HepG2 (cell line): Measurements from ENCODE around the gene NEK11. TPM values are rescaled to one million over a fixed set of nuclear protein-coding genes. Genes with fewer than 3 reads are reported as not detected.

ENCODE experiments used
- ATAC-seq: fragments of 200-7000 bp; cut with Tn5 transposase; 3 replicates; pipeline ENCODE4 v1.9.1; 2020; ENCODE audit warnings: mild to moderate bottlenecking, moderate library complexity
- BruUV-seq: library from RNA; stranded (reverse); fragments of 400-500 nt; replicated peaks from 2 replicates; lab custom pipeline; 2021; lab: Mats Ljungman, UMichigan
- CTCF ChIA-PET: fragments of 300-600 bp; formaldehyde crosslinking; extraction: SDS; loops from one replicate; lab custom pipeline; 2021; ENCODE audit warnings: low total read pairs, inconsistent platforms, low intra/inter-chr PET ratio; lab: Yijun Ruan, JAX
- POLR2A ChIA-PET: fragments of 350-600 bp; sonication (Branson Sonifier 250); formaldehyde crosslinking; loops from one replicate; lab custom pipeline; 2020; ENCODE audit warnings: antibody characterized with exemption, inconsistent platforms; lab: Yijun Ruan, JAX
- DNase-seq: peaks from one replicate; pipeline ENCODE4 v3.0.0-alpha.2; 2015; ENCODE audit warnings: low spot score
- FAIRE-seq: peaks from 3 replicates; lab custom pipeline; 2011; peaks lifted over from hg19 to GRCh38; lab: Jason Lieb, UNC
- H2AFZ ChIP-seq: one replicate; pipeline ENCODE4 v1.6.1; 2011; ENCODE audit warnings: low read length, inconsistent platforms
- H3K27ac ChIP-seq: fragments of 300-600 bp; 3 replicates; pipeline ENCODE4 v1.8.0; 2011; ENCODE audit warnings: mixed run types, mild to moderate bottlenecking, mixed read lengths, low read length, inconsistent platforms; ENCODE audit not compliant: insufficient read depth; ENCODE audit errors: extremely low read length
- H3K27me3 ChIP-seq, 2 experiments: fragments of 200-600 bp in 1 of 2; 2 replicates in 1 of 2; 3 replicates in 1 of 2; pipeline versions ENCODE4 v1.6.0 to v1.8.0; 2011; ENCODE audit warnings: low read length in 2 of 2, mild to moderate bottlenecking in 2 of 2, moderate library complexity in 2 of 2, inconsistent platforms in 1 of 2; ENCODE audit not compliant: insufficient read depth in 2 of 2, control insufficient read depth in 1 of 2
- H3K36me3 ChIP-seq, 2 experiments: fragments of 200-600 bp in 1 of 2; replicated peaks in 1 of 2; 2 replicates in 1 of 2; 3 replicates in 1 of 2; pipeline versions ENCODE4 v1.5.1 to v1.8.0; 2011; ENCODE audit warnings: low read length in 2 of 2, inconsistent platforms in 1 of 2; ENCODE audit not compliant: insufficient read depth in 2 of 2, control insufficient read depth in 1 of 2
- H3K4me1 ChIP-seq: 2 replicates; pipeline ENCODE4 v1.5.1; 2012; ENCODE audit warnings: low read length, inconsistent platforms; ENCODE audit not compliant: insufficient read depth
- H3K4me2 ChIP-seq: 2 replicates; pipeline ENCODE4 v1.6.0; 2011; ENCODE audit warnings: low read depth, low read length, inconsistent platforms
- H3K4me3 ChIP-seq, 3 experiments: fragments of 200-600 bp in 1 of 3; sonication (generic), shearing (Covaris generic) in 1 of 3; replicated peaks in 1 of 3; 2 replicates each; pipeline ENCODE4 v1.5.1; 2011 to 2016; ENCODE audit warnings: low read length in 3 of 3, inconsistent platforms in 2 of 3, low read depth in 2 of 3, mild to moderate bottlenecking in 2 of 3, control low read depth in 1 of 3, mixed read lengths in 1 of 3; ENCODE audit not compliant: insufficient read depth in 1 of 3
- H3K79me2 ChIP-seq: one replicate; pipeline ENCODE4 v1.6.1; 2011; ENCODE audit warnings: low read length, inconsistent platforms; ENCODE audit not compliant: insufficient read depth
- H3K9ac ChIP-seq: 2 replicates; pipeline ENCODE4 v1.6.0; 2011; ENCODE audit warnings: mild to moderate bottlenecking, low read depth, low read length, inconsistent platforms; ENCODE audit not compliant: insufficient read depth
- H3K9me3 ChIP-seq: 2 replicates; pipeline ENCODE4 v1.5.1; 2012; ENCODE audit warnings: mild to moderate bottlenecking, low read length
- H4K20me1 ChIP-seq: 2 replicates; pipeline ENCODE4 v1.6.0; 2011; ENCODE audit warnings: inconsistent platforms, mild to moderate bottlenecking, low read length, moderate library complexity; ENCODE audit not compliant: insufficient read depth
- BHLHE40 ChIP-seq: IDR thresholded peaks from 2 replicates; pipeline ENCODE4 v1.6.1; 2011; ENCODE audit warnings: low read length, improper control_type of control experiment
- CBX1 ChIP-seq: IDR thresholded peaks from one replicate; pipeline ENCODE4 v1.6.1; 2016; ENCODE audit warnings: antibody characterized with exemption, low read depth
- CTCF ChIP-seq: sonication (generic); formaldehyde crosslinking; IDR thresholded peaks from 2 replicates; pipeline ENCODE4 v1.5.0; 2020; ENCODE audit warnings: mild to moderate bottlenecking, missing genetic modification reagents, moderate library complexity
- GTF2F1 ChIP-seq: fragments of 150-350 bp; IDR thresholded peaks from 2 replicates; pipeline ENCODE4 v1.6.1; 2014; ENCODE audit warnings: low read length
- TFAP4 ChIP-seq: sonication (generic); IDR thresholded peaks from 2 replicates; pipeline ENCODE4 v1.6.1; 2016; ENCODE audit warnings: low read depth, borderline replicate concordance
- ZNF574 ChIP-seq: sonication (generic); formaldehyde crosslinking; IDR thresholded peaks from 2 replicates; pipeline ENCODE4 v1.4.0; 2020; ENCODE audit warnings: missing genetic modification reagents
- ZSCAN12 ChIP-seq: sonication (generic); formaldehyde crosslinking; IDR thresholded peaks from 2 replicates; pipeline ENCODE4 v1.9.0; 2021; ENCODE audit warnings: mild to moderate bottlenecking, missing genetic modification reagents
- WGBS: methylation state at CpG from one replicate; pipeline ENCODE4 v1.1.6; 2017; ENCODE audit warnings: low lambda C conversion rate; 5-methylcytosine and 5-hydroxymethylcytosine counted together
- in situ Hi-C: cut with HindIII; loops from 2 replicates; pipeline ENCODE4 v1.10.0; 2017; ENCODE audit warnings: low pct_unique_long_range_greater_than_20kb; ENCODE audit not compliant: extremely low pct_ligation_motif_present
- intact Hi-C: fragments of 100-400 bp; cut with micrococcal nuclease; formaldehyde crosslinking; loops from one replicate; pipeline ENCODE4 v1.10.0; 2022; ENCODE audit not compliant: unreplicated experiment
- polyA plus RNA-seq, 8 experiments: library from polyadenylated mRNA; depleted of rRNA in 3 of 8; stranded (reverse) in 7 of 8; unstranded in 1 of 8; fragments of >200 nt; fragmentation: Illumina TruSeq in 4 of 8; extraction: Trizol in 4 of 8; gene quantifications; 2 replicates each; pipeline versions ENCODE4 v1.2.1 to v1.2.3, GENCODE V29; 2011 to 2016; ENCODE audit warnings: low read depth in 4 of 8, missing spikeins in 1 of 8, mixed read lengths in 1 of 8; ENCODE audit not compliant: insufficient read depth in 1 of 8
- total RNA-seq, 5 experiments: library from RNA; depleted of rRNA; stranded (reverse); fragments of >200 nt; fragmentation: Illumina TruSeq; extraction: Trizol; gene quantifications; 2 replicates each; pipeline ENCODE4 v1.2.3, GENCODE V29; 2016; ENCODE audit warnings: low read depth in 1 of 5

The NEK11 gene
- total and polyA plus RNA-seq, 2 of the 13 experiments (the other 11 are each of a cell fraction or from before 2014, with no cell fraction given): 0.95 to 2.2 TPM

GRCh38 chr3:131047582-131047981 is 20.9 kb downstream of the NEK11 start:
- CTCF ChIA-PET: no interaction called here
- WGBS: 48% methylated on average over 2 of the region's 2 CpGs
- BruUV-seq: no TSS peak
- Histone ChIP-seq H3K9me3 (no peaks in the 10 kb centered on the region), H3K9ac (no peak overlapping the region), H3K4me2 (peak overlapping the region; percentile 13; the same call in 1 of the 2 replicates), H3K27ac (no peak overlapping the region), H3K79me2 (no peaks in the 10 kb centered on the region), H2AFZ (peak overlapping the region; percentile 47), H4K20me1 (no peaks in the 10 kb centered on the region), H3K27me3 (no peaks in the 10 kb centered on the region), H3K36me3 (no peaks in the 10 kb centered on the region), H3K4me1 (peaks cover 14% of the 10 kb centered on the region; the same call in 1 of the 2 replicates)
- POLR2A ChIA-PET: no interaction called here
- intact Hi-C loops (no loop called here), in situ Hi-C loops (loop anchor here (25.0 kb wide), 2 partner anchors 440 to 965 kb away; no protein-coding TSS in a partner anchor)
- DNase-seq (peak; percentile 19), FAIRE-seq (no peak), ATAC-seq (peak; percentile 54)
- TF ChIP-seq CBX1: no peak
- no peak for TF ChIP-seq BHLHE40
- TF ChIP-seq ZSCAN12 (CRISPR knock-in tag): no peak
- TF ChIP-seq TFAP4: peak; percentile 71; the same call in 1 of the 2 replicates
- TF ChIP-seq ZNF574 (CRISPR knock-in tag): peak; percentile 98
- no peak for TF ChIP-seq GTF2F1
- TF ChIP-seq CTCF: peak; percentile 26; the same call in 1 of the 2 replicates
- TF ChIP-seq, all 625 proteins: peak for 3
- H3K4me3 ChIP-seq: no peak overlapping the region
